Measurements from ENCODE around the gene ACKR3.

ACKR3 gene

GRCh38 chr2:236616031-236616430 lies 46.4 kb downstream of the ACKR3 start:
- DNase-seq: no peak

DNA sequence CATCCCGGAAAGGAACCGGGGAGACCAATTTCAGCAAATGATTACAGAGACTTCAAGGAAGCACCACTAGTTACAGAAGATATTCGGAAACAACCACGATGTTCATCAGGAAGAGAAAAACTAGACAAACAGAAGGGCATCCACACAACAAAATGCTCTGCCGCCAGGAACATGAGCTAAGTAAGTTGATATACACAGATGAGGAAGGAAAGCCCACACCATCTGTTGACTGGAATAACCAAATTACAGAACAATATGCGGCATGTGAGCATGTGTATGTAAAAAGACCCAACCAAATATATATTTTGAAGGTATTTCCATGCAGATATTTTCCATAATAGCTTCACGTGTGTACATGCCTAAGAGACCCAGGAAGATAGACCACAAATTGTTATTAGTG lies 47.0 kb downstream of the ACKR3 start:
- DNase-seq: no peak

DNA sequence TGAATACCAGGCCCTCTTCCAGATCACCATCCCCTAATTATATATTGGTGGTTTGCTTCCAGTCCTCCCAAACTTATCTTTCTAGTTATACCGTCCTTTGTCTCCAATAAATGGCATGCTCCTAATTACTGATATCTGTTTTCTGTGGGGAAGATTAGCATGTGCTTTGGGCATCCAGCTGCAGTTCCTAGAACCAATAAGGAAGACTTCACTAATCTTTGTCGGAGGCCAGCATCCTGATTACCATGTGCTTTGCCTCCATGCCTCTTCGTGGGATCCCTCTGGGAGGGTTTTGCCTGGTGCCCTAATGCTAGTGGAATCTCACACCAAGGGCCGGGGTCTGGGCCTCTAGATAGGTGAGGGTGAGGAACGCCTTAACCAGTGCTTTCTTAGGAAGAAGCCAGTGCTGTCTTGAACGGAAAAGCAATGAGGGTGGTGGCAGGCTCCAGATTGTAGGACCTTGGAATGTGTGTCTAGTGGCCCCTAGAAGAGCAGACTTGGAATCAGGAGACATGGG lies 47.7 kb downstream of the ACKR3 start:
- DNase-seq: no peak

DNA sequence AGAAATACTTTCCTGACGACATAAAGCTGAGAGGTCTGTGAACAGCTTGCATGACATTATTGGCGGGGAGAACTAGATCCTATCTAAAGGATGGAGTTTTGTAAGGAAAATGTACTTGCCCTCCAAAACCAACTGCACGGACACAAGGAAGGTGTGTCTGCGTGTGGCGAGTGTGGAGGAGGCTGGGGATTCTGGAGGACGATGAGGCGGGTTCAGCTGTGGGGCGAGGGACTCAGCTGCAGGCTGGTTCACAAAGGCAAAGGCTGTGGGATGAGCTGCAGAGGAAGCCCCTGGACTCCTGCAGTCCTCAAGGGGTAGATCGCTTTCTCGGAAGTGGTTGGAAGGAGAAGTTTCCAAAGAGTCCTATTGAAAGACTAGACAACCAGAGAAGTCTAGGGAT lies 48.2 kb downstream of the ACKR3 start:
- no peak for DNase-seq

GRCh38 chr2:236618370-236618769 lies 48.7 kb downstream of the ACKR3 start:
- no peak for DNase-seq

GRCh38 chr2:236619910-236620612 lies 50.4 kb downstream of the ACKR3 start:
- DNase-seq: no peak

DNA sequence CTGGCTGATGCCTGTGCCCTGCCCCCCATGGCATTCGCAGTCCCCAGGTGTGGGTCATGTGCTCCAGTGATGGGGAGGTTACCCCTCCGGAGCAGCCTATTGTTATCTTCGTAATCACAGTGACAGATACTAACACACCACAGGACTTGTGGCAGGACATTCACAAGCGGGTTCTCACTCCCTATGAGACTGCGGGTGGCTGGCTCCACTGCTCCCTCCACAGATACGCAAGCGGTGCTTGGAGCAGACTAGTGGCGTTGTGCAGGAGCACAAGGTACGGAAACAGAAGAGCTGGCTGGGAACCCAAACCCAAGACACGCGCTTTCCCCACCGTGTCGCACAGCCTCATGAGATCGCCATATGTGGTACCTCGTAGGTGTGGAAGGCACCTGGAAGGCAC lies 52.2 kb downstream of the ACKR3 start:
- no peak for DNase-seq

DNA sequence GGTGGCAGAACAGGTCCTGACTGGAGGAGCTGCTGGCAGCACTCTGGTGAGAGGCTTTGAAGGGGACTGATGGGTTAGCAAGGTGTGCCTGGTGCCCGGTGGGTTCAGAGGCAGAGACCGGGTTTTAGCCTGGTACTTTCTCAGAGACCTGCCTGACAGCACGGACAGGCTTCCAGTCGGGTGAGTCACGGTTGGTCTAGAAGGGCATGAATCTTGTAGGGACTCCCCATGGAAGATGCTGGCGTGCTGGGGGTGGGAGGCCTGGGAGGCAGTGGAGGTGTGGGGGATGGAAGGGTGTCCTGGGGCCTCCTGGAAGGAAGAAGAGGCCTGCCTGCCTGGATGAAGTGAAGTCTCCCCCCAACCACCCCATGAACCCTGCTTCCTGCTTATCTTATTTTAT lies 52.6 kb downstream of the ACKR3 start:
- DNase-seq: no peak

GRCh38 chr2:236622660-236623059 lies 53.0 kb downstream of the ACKR3 start:
- DNase-seq: no peak

DNA sequence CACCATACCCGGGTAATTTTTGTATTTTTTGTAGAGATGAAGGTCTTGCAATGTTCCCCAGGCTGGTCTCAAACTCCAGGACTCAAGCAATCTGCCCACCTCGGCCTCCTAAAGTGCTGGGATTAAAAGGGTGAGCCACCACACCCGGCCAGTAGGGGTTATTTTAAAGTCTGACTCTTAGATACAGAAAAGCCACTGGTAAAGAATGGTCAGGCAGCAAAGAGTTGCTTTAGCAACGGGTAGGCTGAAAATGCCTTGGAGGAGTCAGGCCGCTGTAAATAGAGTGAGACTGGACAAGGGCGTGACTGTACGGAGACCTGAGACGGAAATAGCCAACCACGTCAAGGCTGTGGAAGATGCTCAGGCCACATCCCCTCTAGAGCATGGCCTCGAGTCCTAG lies 54.2 kb downstream of the ACKR3 start:
- no peak for DNase-seq

DNA sequence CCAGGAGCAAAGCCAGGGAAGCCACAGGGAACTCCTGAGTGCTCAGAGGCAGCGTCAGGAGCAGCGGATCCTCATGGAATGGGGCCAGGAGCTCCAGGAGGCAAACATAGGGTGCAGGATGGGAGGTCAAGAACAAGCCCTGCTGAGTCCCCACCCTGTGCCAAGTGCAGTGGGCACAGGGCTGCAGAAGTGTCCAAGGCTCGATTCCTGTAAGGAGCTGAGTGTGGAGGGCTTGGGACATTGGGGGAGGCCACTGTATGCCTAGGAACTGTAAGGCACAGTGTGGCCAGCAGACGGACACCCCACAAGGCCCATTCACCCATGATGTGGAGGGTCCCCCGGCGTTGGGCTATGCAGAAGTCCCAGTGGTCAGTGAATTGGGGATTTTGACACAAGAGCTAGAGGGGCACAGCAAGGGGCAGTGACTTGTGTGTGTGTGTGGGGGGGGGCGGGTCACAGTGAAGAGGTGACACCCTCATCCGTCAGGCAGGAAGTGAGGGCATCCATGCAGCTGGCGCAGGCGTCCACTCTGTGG lies 55.6 kb downstream of the ACKR3 start:
- DNase-seq: no peak

DNA sequence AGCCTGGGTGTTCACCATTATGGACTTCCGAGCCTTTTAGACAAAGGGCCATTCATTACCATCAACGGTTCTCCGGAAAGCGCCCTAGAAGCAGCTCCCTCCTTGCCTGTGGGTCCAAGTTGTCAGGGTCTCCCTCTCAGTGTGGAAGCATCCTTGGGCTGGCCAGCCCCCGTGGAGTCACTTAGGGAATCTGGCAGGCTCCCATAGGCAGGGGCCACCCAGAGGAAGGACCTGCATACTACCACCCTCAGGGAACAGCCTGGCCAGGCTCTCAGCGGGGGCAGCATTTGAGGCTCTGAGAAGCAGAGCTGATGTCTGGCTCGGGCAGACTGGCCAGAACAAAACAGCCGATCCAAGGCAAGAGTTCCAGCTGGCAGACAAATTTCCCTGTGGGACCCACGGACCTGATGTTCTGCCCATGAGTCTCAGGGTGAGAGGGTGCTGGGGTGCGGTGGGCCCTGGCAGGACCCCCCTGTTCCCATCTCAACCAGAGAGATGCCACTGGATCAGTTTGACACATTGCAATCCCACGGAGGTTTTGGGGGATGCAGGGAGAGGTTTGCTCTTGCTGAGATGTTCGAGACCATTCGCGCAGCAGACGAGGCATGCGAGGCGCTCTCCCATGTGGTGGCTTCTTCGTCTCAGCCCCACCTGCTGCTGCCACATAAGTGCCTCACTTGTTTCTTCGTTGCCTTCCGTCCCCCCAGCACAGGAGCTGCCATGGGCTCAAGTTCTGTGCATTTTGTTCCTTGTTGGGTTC lies 56.9 kb downstream of the ACKR3 start:
- no peak for DNase-seq

DNA sequence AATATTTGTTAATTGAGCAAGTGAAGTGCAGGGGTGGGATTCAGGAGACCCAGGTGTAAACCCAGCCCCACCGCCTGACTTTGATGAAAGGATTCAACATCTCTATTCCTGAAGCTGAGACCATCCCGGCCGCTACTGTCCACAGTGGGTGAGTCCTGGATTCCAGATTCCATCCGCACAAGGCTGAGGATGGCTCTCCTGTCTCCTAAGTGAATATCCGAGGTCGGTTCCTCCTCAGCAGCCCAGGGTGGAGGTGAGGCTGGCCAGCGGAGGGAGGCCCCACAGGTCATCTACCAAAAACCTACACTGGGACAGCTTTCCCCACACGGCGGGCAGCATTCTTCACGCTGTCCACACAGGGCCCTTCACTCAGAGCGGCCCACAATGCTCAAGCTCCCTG lies 57.6 kb downstream of the ACKR3 start:
- no peak for DNase-seq

DNA sequence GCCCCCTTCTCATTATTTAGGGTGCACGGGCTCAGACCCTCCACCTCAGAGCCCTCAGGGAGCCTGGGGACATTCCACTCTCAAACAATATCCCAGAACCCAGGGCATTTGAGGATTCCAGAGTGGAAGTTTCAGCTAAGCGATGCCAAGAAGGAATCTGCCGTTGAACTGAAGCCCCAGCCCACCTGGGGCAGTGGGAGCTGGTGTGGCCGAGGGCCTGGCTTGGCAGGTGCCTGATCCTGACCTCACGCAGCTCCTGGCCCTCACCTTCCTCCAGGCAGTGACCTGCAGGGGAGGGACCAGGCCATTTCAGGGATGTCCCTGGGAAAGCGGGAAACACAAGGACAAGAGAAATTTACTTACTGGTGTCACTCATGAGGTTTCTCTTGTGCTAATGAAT lies 58.2 kb downstream of the ACKR3 start:
- DNase-seq: no peak

- peak; percentile 28 for DNase-seq
Observed at GRCh38 chr2:236628256-236628901, 58.8 kb downstream of the ACKR3 start.

GRCh38 chr2:236628981-236629605 lies 59.5 kb downstream of the ACKR3 start:
- peak; percentile 34 for DNase-seq

DNA sequence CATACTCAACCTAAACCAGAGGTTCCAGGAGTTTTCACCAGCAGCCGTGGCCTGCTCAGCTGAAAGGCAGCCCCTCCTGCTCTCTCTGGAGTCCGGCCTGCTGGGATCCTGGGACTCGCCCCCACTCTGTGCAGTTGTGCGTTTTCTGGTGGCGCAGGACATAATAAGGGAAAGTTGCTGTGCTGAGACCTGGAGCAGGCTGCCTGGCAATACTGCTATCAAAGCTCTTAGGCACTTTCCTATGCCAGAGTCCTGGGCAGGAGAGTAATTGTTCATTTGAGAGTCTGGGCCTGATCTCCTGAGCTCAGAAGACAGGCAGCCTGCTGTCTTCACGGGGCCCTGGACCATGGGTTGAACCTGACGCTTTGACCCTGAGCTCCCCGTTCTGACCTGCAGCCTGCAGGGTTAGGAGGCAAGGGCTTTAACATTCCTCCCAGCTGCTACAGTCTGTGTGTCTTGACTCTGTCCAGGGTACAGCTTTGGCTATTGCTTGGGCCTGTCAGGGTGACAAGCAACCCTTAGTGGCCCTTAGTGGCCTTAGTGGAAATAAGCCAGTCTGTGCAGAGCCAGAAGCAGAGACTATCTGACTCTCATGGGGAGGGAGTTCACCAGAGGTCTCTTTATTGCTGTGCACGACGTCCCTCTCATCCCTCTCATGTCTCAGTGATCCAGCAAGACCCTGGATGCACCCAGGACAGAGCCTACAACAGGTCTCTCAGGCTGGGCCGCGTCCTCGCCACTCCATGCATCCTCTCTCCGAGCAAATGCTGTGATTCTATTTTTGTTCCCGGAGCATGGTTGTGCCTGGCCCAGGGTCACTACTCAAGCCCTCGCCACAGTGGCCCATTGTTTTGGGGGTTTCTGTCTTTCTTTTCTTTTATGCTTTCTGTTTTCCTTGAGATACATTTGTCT lies 60.6 kb downstream of the ACKR3 start:
- peak; percentile 43 for DNase-seq

DNA sequence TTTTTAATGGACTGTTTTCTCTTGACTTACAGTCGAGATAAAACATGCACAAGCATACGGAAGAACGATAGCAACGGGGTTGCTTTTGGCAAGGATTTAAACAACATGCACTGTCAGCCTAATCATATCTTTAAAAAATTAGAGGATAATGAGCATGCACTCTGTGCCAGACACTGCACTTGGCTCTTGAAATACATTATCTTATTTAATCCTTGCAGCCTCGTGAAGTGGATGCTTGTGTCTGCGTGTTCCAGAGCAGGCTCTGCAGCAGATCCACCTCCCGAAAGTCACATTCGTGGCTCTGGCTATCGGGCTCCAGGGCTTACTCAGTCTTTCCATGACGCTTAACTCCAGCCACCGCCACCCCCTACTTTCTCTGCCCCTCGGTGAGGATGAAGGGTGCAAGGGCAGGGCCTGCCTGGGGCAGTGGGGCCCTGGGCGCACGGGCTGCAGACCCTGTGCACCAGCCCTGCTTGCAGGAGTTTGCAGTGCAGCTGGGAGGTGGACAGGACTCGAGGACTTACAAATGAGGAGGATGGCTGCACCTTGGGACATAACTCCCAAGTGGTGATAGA lies 61.7 kb downstream of the ACKR3 start:
- DNase-seq: peak; percentile 36

GRCh38 chr2:236631856-236632291 lies 62.2 kb downstream of the ACKR3 start:
- DNase-seq: peak; percentile 22

Measured in activated CD8-positive, alpha-beta memory T cell treated with anti-CD3 and anti-CD28 coated beads, Interleukin-2, amount 50 U/mL, for 48 hours (primary cell).